ENCODE data around the gene SV2C. TPM values are rescaled to one million over a fixed set of nuclear protein-coding genes. Genes with fewer than 3 reads are reported as not detected.
A peak's percentile ranks its signal among the peaks of the same experiment; 100 is the strongest.

Gene SV2C
- total and polyA plus RNA-seq, 2 of the 13 experiments (the other 11 are each of a cell fraction or from before 2014, with no cell fraction given), result not detected

GRCh38 chr5:76402886-76403765, 319.9 kb downstream of the SV2C start, which contains the start of gene IQGAP2 (continued):
- TF ChIP-seq PAXIP1 (CRISPR knock-in tag; conservative IDR thresholded peaks at IDR 0.05) (peak; percentile 35; the same call in 1 of the 2 replicates), SP1 (IDR thresholded peaks at IDR 0.05) (no peak), SP1 (CRISPR knock-in tag; IDR thresholded peaks at IDR 0.05) (peak; percentile 91), ATF7-NPFF (CRISPR knock-in tag; IDR thresholded peaks at IDR 0.05; ENCODE audit: low read depth) (0 out of 2 replicates have a peak, but pooled peaks have one; percentile 21), ZFP91 (CRISPR knock-in tag; IDR thresholded peaks at IDR 0.05; ENCODE audit: borderline replicate concordance) (peak; percentile 75; the same call in 1 of the 2 replicates), ZC3H13 (CRISPR knock-in tag; IDR thresholded peaks at IDR 0.05) (peak; percentile 70), NFRKB (IDR thresholded peaks at IDR 0.05) (no peak), ZNF616 (CRISPR knock-in tag; IDR thresholded peaks at IDR 0.05; ENCODE audit: low read depth) (peak; percentile 30; the same call in 1 of the 2 replicates), TFAP4 (IDR thresholded peaks at IDR 0.05; ENCODE audit: borderline replicate concordance, low read depth) (peak; percentile 84; the same call in 1 of the 2 replicates), UBTF (CRISPR knock-in tag; IDR thresholded peaks at IDR 0.05) (peak; percentile 83), NR2F6 (IDR thresholded peaks at IDR 0.05) (no peak), NR2F6 (CRISPR knock-in tag; IDR thresholded peaks at IDR 0.05) (peak; percentile 61), THAP11 (CRISPR knock-in tag; IDR thresholded peaks at IDR 0.05) (0 out of 2 replicates have a peak, but pooled peaks have one; percentile 40), CCAR2 (optimal IDR thresholded peaks at IDR 0.05; ENCODE audit: low read depth, low read length) (no peak), GATA4 (IDR thresholded peaks at IDR 0.05; ENCODE audit: borderline replicate concordance, low read depth) (no peak), POLR2AphosphoS2 (IDR thresholded peaks at IDR 0.05; ENCODE audit: low read depth, low read length) (no peak), MLXIP (CRISPR knock-in tag; IDR thresholded peaks at IDR 0.05; ENCODE audit: borderline replicate concordance) (0 out of 2 replicates have a peak, but pooled peaks have one; percentile 22), HMGA1 (CRISPR knock-in tag; conservative IDR thresholded peaks at IDR 0.05) (no peak)
